GM19240 (cell line): ENCODE measurements around the gene GNAT1.

Source experiments
- DNase-seq: peaks from one replicate; pipeline ENCODE4 v3.0.0; 2011; ENCODE audit warnings: low spot score; ENCODE audit not compliant: insufficient read length

GNAT1 gene

DNA sequence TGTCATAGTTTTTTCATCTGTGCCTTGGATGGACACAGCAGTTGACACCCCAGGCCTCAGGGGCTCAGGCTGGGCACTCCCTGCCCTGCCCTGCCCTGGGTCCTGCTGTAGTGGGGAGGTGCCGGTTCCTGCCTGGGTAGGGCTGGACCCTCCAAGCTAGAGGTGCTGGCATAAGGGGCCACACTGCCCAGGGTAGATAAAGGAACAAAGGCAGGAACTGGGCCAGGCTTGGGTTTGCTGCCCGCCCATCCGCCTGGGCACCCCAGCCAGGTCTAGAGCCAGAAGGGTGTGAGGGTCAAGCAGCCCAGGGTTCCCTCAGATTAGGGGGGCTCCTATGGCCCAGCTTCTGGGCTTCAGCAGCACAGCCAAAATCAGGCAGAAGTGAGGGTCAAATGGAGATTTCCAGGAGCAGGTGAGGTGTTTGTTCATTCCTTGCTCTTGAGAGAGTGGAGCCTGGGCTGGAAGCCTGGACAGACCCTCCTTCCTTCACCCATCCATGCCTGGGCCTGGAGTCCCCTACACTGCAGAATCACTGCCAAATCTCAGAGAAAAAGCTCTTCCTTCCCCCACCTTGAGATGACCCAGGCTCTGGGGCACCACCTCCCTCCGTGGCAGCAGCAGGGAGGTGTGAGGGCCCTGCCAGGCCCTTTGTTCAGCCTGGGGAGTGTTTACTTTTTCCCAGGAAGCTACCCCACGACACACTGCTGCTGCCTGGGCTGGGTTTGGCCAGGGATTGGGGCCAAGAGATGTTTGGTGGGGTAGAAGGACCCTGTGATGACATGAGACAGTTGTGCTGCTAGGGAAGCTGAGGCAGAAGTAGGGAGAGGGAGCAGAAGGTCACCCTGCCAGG, 29.2 kb upstream of the GNAT1 start:
- no peak for DNase-seq

DNA sequence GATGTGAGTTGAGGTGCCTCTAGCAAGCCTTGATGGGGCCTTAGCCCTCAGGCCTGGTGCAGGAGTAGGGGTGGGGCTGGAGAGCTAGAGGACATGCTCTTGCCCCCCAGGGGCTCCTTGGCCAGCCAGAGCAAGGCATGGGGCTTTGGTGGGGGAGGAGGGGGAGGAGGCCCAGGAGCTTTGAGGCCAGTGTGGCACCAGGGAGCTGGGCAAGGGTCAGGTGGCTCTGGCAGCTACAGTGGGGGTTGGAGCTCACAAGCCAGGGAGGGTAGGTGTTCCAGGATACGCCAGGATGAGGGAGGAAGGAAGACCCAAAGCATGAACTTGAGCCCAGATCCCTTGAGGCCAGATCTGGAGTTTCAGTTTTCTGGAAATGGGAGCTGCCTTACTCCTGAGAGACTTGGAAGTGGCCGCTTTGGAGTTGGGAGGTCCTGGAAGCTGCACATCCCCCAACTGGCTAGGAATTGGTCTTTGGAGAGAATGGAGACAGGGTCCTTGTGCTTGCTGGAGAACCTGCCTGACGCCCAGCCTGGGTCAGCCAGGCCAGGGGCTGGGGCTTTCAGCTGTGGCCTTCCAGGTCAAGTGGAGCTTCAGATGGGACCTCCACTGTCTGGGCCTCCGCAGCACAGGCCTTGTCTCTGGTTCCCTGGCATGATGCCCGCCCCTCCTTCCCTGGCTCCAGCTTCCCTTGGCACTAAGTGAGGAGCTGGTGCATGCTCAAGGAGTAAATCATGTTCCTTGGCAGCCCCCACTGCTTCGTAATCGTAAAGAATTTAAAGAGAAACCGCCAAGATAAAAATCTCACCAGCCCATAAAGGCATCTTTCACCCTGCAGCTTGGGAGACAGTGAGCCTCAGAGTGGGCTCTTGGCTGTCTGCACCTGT, 27.6 kb upstream of the GNAT1 start:
- DNase-seq: no peak

GRCh38 chr3:50164481-50164880, 26.9 kb upstream of the GNAT1 start:
- no peak for DNase-seq

DNA sequence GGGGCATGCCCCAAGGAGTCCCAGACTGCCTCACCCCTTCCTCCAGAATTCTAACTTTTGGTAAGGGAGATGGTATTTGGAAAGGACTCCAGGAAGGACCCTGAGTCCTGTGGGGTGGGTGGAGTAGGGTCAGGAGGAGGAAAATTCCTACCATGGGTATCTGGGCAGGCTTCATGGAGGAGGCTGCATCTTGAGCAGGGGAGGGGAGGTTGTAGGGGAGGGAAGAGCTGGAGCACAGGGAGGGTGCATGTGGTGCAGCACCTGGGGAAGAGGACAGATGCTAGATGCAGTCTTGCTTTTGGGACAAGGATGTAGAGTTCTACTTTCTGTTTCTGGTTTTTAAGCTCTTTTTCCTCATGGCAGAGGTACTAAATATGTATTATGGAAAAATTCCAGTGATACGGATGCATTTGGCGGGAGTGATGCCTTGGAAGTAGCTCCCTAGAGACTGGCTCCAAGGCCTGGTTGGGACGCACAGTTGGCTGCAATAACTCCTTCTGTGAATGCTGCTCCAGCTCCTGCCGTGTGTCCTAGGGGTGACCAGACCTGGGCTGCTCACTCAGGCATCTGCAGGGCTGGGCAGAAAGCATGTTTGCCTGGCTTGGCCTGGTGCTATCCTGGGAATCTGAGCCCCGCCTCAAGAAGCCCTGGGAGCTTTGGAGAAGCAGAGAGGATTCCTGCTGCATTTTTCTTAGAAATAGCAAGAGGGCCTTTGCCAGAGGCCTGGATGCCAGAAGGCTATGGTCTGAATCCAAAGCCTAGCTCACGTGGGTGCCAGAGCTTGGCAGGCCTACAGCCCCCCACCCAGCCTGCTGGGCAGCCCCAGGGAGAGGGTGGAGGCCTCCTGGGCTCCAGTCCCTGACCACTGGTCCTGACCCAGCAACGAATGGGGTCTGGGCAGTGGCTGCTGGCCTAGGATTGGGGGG, 26.2 kb upstream of the GNAT1 start:
- DNase-seq: no peak

- DNase-seq: no peak
These were observed 25.4 kb upstream of the GNAT1 start for GRCh38 chr3:50165910-50166538.

GRCh38 chr3:50166620-50167019, 24.8 kb upstream of the GNAT1 start:
- no peak for DNase-seq

DNA sequence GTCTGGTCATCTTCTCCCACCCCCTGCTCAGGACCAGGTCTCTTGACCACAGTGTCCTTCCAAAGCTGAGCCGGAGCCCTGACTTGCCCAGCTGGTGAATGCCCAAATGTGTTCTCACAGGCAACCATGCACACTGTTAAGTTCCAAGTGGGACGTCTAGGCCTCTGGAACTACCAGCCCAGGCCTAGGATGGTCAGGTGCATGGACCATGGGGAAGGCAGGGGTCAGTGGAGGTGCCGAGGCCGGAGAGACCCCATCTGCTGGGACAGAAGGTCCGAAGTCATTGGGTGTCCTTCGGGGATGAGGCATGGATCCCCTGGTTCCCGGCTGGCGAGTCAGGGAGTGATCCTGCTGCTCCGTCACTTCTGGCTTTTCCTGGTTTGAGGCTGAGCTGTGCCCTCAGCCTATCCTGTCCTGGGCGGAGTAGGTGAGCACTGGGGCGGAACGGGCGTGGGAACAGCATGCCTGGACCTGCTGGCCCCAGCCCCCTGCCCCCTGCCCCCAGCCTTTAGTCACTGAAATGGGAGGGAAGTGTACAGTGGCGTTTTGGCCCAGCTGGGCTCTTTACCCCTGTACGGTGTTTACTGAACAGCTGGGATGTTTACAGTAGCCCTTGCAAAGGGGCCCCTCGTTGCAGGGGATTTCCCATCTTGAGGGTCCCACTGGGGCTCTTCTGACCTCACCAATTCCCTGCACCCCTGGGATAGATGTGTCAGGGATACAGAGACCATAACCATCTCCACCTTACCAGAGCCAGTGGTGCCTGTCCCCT, 24.2 kb upstream of the GNAT1 start:
- no peak for DNase-seq

GRCh38 chr3:50167841-50168209, 23.6 kb upstream of the GNAT1 start:
- no peak for DNase-seq

DNA sequence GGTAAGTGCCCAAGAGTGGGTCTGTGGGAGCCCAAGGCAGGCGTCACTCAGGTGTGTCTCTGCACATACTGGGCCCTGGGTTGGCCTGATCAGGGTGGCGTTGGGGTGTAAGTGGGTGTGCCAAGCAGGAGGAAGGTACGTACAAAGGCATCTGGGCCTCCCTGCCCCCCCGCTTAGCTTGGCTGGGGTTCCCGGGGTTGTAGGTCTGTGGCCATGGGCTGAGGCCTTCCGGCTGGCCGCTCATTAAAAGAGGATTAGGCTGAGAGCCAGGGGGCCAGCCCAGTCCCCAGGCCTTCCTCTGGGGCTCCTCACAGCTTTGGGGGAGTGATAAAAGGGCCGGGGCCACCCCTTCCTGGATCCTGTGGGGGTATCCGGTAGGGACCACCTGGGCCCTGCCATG, 23.0 kb upstream of the GNAT1 start:
- no peak for DNase-seq

DNA sequence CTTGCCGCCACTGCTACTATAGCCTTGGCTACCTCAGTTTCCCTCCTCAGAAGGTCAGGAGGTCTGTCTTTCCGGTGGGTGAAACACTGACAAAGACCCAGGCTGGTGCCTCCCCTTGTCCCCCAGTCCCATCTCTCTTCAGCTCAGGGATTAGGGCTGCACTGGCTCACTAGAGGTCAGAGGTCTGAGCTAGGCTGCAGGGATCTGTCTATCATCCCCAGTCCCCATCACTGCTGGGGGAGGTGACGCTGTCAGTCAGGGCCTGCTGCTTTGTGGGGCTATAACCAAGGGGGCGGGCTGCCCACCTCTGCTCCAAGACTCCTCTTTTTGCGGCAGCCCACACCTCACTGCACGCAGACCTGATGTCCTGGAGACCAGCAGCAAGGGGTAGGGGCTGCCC, 22.6 kb upstream of the GNAT1 start:
- DNase-seq: no peak

GRCh38 chr3:50169232-50169832, 22.1 kb upstream of the GNAT1 start:
- DNase-seq: no peak

- no peak for DNase-seq
These were observed 21.6 kb upstream of the GNAT1 start for GRCh38 chr3:50169858-50170257.

GRCh38 chr3:50170689-50171088, 20.7 kb upstream of the GNAT1 start:
- no peak for DNase-seq

GRCh38 chr3:50171540-50172301, 19.7 kb upstream of the GNAT1 start:
- no peak for DNase-seq

GRCh38 chr3:50172626-50173220, 18.7 kb upstream of the GNAT1 start:
- DNase-seq: no peak

DNA sequence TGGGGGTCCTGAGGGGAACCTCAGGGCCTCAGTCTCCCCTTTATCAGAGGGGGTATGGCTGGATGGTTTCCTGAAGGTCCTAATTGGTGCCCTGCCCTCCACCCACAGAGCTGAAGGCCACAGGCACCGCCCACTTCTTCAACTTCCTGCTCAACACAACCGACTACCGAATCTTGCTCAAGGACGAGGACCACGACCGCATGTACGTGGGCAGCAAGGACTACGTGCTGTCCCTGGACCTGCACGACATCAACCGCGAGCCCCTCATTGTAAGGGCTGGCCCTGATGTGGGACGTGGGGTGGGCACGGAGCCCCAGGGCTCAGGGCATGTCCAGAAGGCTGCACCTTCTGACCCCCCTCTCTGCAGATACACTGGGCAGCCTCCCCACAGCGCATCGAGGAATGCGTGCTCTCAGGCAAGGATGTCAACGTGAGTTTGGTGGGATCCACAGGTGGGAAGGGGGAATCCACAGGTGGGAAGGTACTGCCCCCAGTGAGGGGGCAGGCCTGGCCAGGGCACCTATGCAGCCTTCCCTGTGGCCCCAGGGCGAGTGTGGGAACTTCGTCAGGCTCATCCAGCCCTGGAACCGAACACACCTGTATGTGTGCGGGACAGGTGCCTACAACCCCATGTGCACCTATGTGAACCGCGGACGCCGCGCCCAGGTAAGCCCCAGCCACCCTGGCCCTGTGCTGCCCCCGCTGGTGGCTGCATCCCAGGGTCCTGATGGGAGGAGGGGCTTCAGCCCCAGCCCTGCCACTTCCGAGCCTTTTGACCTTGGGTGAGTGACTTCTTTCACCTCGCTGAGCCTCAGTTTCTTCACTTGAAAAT, 17.5 kb upstream of the GNAT1 start:
- no peak for DNase-seq

DNA sequence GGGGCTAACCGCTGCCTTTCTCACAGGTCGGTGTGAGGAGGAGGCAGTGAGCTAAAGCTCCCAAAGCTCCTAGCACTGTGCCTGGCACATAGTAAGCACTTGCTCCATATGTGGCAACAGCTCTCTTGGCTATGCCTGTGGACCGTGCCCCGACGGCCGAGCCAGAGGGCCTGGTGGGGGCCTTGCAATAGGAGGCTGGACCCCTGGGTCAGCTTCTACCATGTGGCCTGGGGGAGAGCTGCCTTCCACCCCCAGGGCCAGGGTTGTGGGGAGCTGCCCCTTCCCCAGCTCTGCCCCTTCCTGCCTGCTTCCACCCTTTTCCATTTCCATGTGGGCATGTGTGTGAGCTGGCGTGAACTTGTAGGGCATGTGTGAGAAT, 16.9 kb upstream of the GNAT1 start:
- no peak for DNase-seq
